HCT116 (cell line): ENCODE measurements around the gene FOXA2. TPM values are rescaled to one million over a fixed set of nuclear protein-coding genes. Genes with fewer than 3 reads are reported as not detected.

ENCODE experiments used
- ATAC-seq: fragments of 200-7000 bp; cut with Tn5 transposase; 2 replicates; pipeline ENCODE4 v1.9.1; 2020; ENCODE audit warnings: mild to moderate bottlenecking, moderate library complexity
- BruUV-seq: library from RNA; stranded (reverse); fragments of 400-500 nt; replicated peaks from 2 replicates; lab custom pipeline; 2021; lab: Mats Ljungman, UMichigan
- CTCF ChIA-PET: fragments of 300-600 bp; sonication (Branson Sonifier 250); formaldehyde crosslinking; loops from one replicate; lab custom pipeline; 2021; ENCODE audit warnings: antibody characterized with exemption; lab: Charles Lee
- POLR2A ChIA-PET: fragments of 300-600, 350-600 bp; sonication (Branson Sonifier 250); formaldehyde crosslinking; loops from one replicate; lab custom pipeline; 2021; ENCODE audit warnings: antibody characterized with exemption; lab: Charles Lee
- RAD21 ChIA-PET, 2 experiments: fragments of 300-600 bp; sonication (Branson Sonifier 250); formaldehyde crosslinking; loops; one replicate each; lab custom pipeline; 2023; ENCODE audit warnings: low total read pairs in 2 of 2; ENCODE audit not compliant: uncharacterized antibody in 2 of 2, unreplicated experiment in 2 of 2, low non-redundant PET in 1 of 2; lab: Charles Lee
- DNase-seq: peaks from one replicate; pipeline ENCODE4 v3.0.0-alpha.2; 2010; ENCODE audit warnings: low read depth, low spot score
- H2AFZ ChIP-seq: fragments of 200-600 bp; shearing (Covaris generic), sonication (generic); 2 replicates; pipeline ENCODE4 v1.6.1; 2017; ENCODE audit warnings: low read depth, mixed run types, mixed read lengths, antibody characterized with exemption, low read length; ENCODE audit not compliant: poor library complexity, severe bottlenecking
- H3K27ac ChIP-seq: 2 replicates; pipeline ENCODE4 v1.5.1; 2012; ENCODE audit warnings: low read depth, low read length
- H3K27me3 ChIP-seq: fragments of 200-600 bp; sonication (generic); 2 replicates; pipeline ENCODE4 v1.6.1; 2016; ENCODE audit warnings: mixed run types, low read length, mixed read lengths; ENCODE audit not compliant: insufficient read depth
- H3K36me3 ChIP-seq, 2 experiments: fragments of 200-500 bp in 1 of 2; fragments of 200-600 bp in 1 of 2; sonication (Bioruptor generic) in 1 of 2; sonication (generic) in 1 of 2; 2 replicates each; pipeline versions ENCODE4 v1.5.1 to v1.6.1; 2014 to 2016; ENCODE audit warnings: low read length in 2 of 2, inconsistent platforms in 1 of 2, mixed read lengths in 1 of 2, mixed run types in 1 of 2; ENCODE audit not compliant: insufficient read depth in 2 of 2, control insufficient read depth in 1 of 2
- H3K4me1 ChIP-seq, 2 experiments: fragments of 200-600 bp in 1 of 2; sonication (generic) in 1 of 2; 2 replicates each; pipeline versions ENCODE4 v1.5.1 to v1.6.1; 2012 to 2017; ENCODE audit warnings: low read length in 2 of 2, inconsistent platforms in 1 of 2, mild to moderate bottlenecking in 1 of 2, mixed read lengths in 1 of 2, mixed run types in 1 of 2, moderate library complexity in 1 of 2; ENCODE audit not compliant: insufficient read depth in 2 of 2, control insufficient read depth in 1 of 2
- H3K4me2 ChIP-seq: fragments of 200-600 bp; sonication (generic); 2 replicates; pipeline ENCODE4 v1.6.1; 2017; ENCODE audit warnings: mixed run types, low read length, mixed read lengths
- H3K4me3 ChIP-seq, 2 experiments: fragments of 200-600 bp in 1 of 2; sonication (generic) in 1 of 2; replicated peaks in 1 of 2; 2 replicates each; pipeline ENCODE4 v1.5.1; 2011 to 2016; ENCODE audit warnings: low read length in 2 of 2, control low read depth in 1 of 2, low read depth in 1 of 2, mild to moderate bottlenecking in 1 of 2, mixed read lengths in 1 of 2, mixed run types in 1 of 2
- H3K79me2 ChIP-seq: fragments of 200-600 bp; sonication (generic); 2 replicates; pipeline ENCODE4 v1.6.1; 2017; ENCODE audit warnings: mild to moderate bottlenecking, mixed run types, low read length, moderate library complexity, mixed read lengths; ENCODE audit not compliant: insufficient read depth
- H3K9ac ChIP-seq: fragments of 200-600 bp; sonication (generic); 2 replicates; pipeline ENCODE4 v1.6.1; 2016; ENCODE audit warnings: low read length, mixed read lengths
- H3K9me2 ChIP-seq: fragments of 200-600 bp; sonication (generic), shearing (Covaris generic); 2 replicates; pipeline ENCODE4 v1.6.1; 2017; ENCODE audit warnings: mixed run types, mild to moderate bottlenecking, moderate library complexity; ENCODE audit not compliant: insufficient read depth
- H3K9me3 ChIP-seq, 2 experiments: fragments of 200-500 bp in 1 of 2; fragments of 200-600 bp in 1 of 2; sonication (Bioruptor generic) in 1 of 2; sonication (generic) in 1 of 2; 2 replicates each; pipeline ENCODE4 v1.6.1; 2014 to 2017; ENCODE audit warnings: low read length in 2 of 2, mixed read lengths in 2 of 2, inconsistent platforms in 1 of 2, low read depth in 1 of 2, mild to moderate bottlenecking in 1 of 2, mixed run types in 1 of 2, moderate library complexity in 1 of 2; ENCODE audit not compliant: control insufficient read depth in 1 of 2, insufficient read depth in 1 of 2
- H4K20me1 ChIP-seq: fragments of 200-600 bp; sonication (generic), shearing (Covaris generic); 2 replicates; pipeline ENCODE4 v1.6.1; 2017; ENCODE audit warnings: mixed run types, mild to moderate bottlenecking, moderate library complexity; ENCODE audit not compliant: insufficient read depth
- ATF3 ChIP-seq: IDR thresholded peaks from 2 replicates; pipeline ENCODE4 v1.6.1; 2012
- CBX3 ChIP-seq: IDR thresholded peaks from 2 replicates; pipeline ENCODE4 v1.6.1; 2012; ENCODE audit warnings: low read depth
- CEBPB ChIP-seq: IDR thresholded peaks from 2 replicates; pipeline ENCODE4 v1.6.1; 2012; ENCODE audit warnings: low read depth
- CTCF ChIP-seq, 3 experiments: fragments of 200-600 bp in 1 of 3; sonication (generic) in 1 of 3; IDR thresholded peaks in 2 of 3; conservative IDR thresholded peaks in 1 of 3; 2 replicates each; pipeline ENCODE4 v1.5.1; 2012 to 2017; ENCODE audit warnings: low read depth in 2 of 3, low read length in 2 of 3, antibody characterized with exemption in 1 of 3, borderline replicate concordance in 1 of 3, control low read depth in 1 of 3, mild to moderate bottlenecking in 1 of 3, mixed read lengths in 1 of 3, mixed run types in 1 of 3, moderate library complexity in 1 of 3; ENCODE audit not compliant: insufficient read depth in 1 of 3
- EGR1 ChIP-seq: IDR thresholded peaks from 2 replicates; pipeline ENCODE4 v1.6.1; 2012; ENCODE audit warnings: low read depth
- ELF1 ChIP-seq: IDR thresholded peaks from 2 replicates; pipeline ENCODE4 v1.6.1; 2012; ENCODE audit warnings: low read depth, borderline replicate concordance
- EZH2 ChIP-seq: fragments of 200-600 bp; sonication (generic); IDR thresholded peaks from 2 replicates; pipeline ENCODE4 v1.6.1; 2017; ENCODE audit warnings: antibody characterized with exemption, mixed run types
- EZH2phosphoT487 ChIP-seq: fragments of 200-600 bp; IDR thresholded peaks from 2 replicates; pipeline ENCODE4 v1.6.1; 2018; ENCODE audit warnings: antibody characterized with exemption, borderline replicate concordance
- RAD21 ChIP-seq: IDR thresholded peaks from 2 replicates; pipeline ENCODE4 v1.6.1; 2012; ENCODE audit warnings: low read depth, mild to moderate bottlenecking
- REST ChIP-seq: IDR thresholded peaks from 2 replicates; pipeline ENCODE4 v1.6.1; 2012; ENCODE audit warnings: low read depth
- SIN3A ChIP-seq: IDR thresholded peaks from 2 replicates; pipeline ENCODE4 v1.6.1; 2012; ENCODE audit warnings: low read depth
- SP1 ChIP-seq: IDR thresholded peaks from 2 replicates; pipeline ENCODE4 v1.6.1; 2012; ENCODE audit warnings: low read depth
- TCF7L2 ChIP-seq: IDR thresholded peaks from 2 replicates; pipeline ENCODE4 v1.7.0; 2011; ENCODE audit warnings: borderline replicate concordance, inconsistent platforms; ENCODE audit not compliant: insufficient read depth, insufficient read length; ENCODE audit errors: extremely low read depth
- ZFX ChIP-seq: fragments of 450-650 bp; IDR thresholded peaks from 2 replicates; pipeline ENCODE4 v1.6.1; 2017
- ZNF274 ChIP-seq: fragments of 200-500 bp; sonication (Bioruptor generic); IDR thresholded peaks from 2 replicates; pipeline ENCODE4 v1.6.1; 2014; ENCODE audit warnings: mild to moderate bottlenecking, low read depth, low read length, inconsistent platforms
- intact Hi-C: fragments of 100-400 bp; cut with micrococcal nuclease; formaldehyde crosslinking; loops from 2 replicates; pipeline ENCODE4 v1.10.0; 2022
- total RNA-seq: library from RNA; stranded (reverse); gene quantifications from one replicate; pipeline ENCODE4 v1.2.1, GENCODE V29; 2021; ENCODE audit not compliant: unreplicated experiment
- TF ChIP-seq, protein P1 (sequence below): IDR thresholded peaks from 2 replicates; pipeline ENCODE4 v1.6.1; 2011; ENCODE audit warnings: mild to moderate bottlenecking, low read length, moderate library complexity; ENCODE audit not compliant: insufficient replicate concordance; ENCODE audit errors: extremely low read depth
- TF ChIP-seq, protein P2 (sequence below): IDR thresholded peaks from 2 replicates; pipeline ENCODE4 v1.6.1; 2012

FOXA2 gene
- total RNA-seq, 1 experiment from 2014 or later = 0.10 TPM

GRCh38 chr20:22576273-22576672 is 8.1 kb downstream of the FOXA2 start (continued):
- TF ChIP-seq EZH2phosphoT487 = no peak
- TF ChIP-seq SP1 = no peak
- TF ChIP-seq, protein P1, sequence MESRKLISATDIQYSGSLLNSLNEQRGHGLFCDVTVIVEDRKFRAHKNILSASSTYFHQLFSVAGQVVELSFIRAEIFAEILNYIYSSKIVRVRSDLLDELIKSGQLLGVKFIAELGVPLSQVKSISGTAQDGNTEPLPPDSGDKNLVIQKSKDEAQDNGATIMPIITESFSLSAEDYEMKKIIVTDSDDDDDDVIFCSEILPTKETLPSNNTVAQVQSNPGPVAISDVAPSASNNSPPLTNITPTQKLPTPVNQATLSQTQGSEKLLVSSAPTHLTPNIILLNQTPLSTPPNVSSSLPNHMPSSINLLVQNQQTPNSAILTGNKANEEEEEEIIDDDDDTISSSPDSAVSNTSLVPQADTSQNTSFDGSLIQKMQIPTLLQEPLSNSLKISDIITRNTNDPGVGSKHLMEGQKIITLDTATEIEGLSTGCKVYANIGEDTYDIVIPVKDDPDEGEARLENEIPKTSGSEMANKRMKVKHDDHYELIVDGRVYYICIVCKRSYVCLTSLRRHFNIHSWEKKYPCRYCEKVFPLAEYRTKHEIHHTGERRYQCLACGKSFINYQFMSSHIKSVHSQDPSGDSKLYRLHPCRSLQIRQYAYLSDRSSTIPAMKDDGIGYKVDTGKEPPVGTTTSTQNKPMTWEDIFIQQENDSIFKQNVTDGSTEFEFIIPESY = no peak
- no peak for TF ChIP-seq ZFX

- ChIA-PET POLR2A (no interaction called here), RAD21 (no interaction called here), CTCF (no interaction called here)
- no peaks in the 10 kb centered on the region for H3K9me3 ChIP-seq
- no peaks in the 10 kb centered on the region for H4K20me1 ChIP-seq
- no peaks in the 10 kb centered on the region for H3K9me2 ChIP-seq
- H3K4me3 ChIP-seq = no peak overlapping the region
- H3K4me2 ChIP-seq = no peak overlapping the region
- no TSS peak for BruUV-seq
- no peak for ATAC-seq
- no peak for TF ChIP-seq ATF3
- no peak for TF ChIP-seq TCF7L2
- no peak for TF ChIP-seq SP1
- no peak for TF ChIP-seq ELF1
- TF ChIP-seq, protein P2, sequence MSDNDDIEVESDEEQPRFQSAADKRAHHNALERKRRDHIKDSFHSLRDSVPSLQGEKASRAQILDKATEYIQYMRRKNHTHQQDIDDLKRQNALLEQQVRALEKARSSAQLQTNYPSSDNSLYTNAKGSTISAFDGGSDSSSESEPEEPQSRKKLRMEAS = no peak
- no peak for TF ChIP-seq CEBPB
- no peak for TF ChIP-seq RAD21
- TF ChIP-seq REST = no peak
- no peak for TF ChIP-seq EZH2
- TF ChIP-seq SIN3A = no peak
- TF ChIP-seq EZH2phosphoT487 = no peak
- TF ChIP-seq ZFX = no peak
- TF ChIP-seq ZNF274 = no peak
- TF ChIP-seq EGR1 = no peak
- TF ChIP-seq CBX3 = no peak
- TF ChIP-seq CTCF (IDR thresholded peaks at IDR 0.05 in 2 of 3, conservative IDR thresholded peaks at IDR 0.05 in 1 of 3; ENCODE audit: borderline replicate concordance in 1 of 3, insufficient read depth in 1 of 3, low read depth in 2 of 3, low read length in 2 of 3) = no peak
- no peak overlapping the region for H2AFZ ChIP-seq
- no peak overlapping the region for H3K27ac ChIP-seq
- H3K79me2 ChIP-seq = no peaks in the 10 kb centered on the region
- no peak overlapping the region for H3K9ac ChIP-seq
- no peaks in the 10 kb centered on the region for H3K36me3 ChIP-seq
- DNase-seq = no peak
- H3K27me3 ChIP-seq = no peaks in the 10 kb centered on the region
- intact Hi-C loops = no loop called here
- no peaks in the 10 kb centered on the region for H3K4me1 ChIP-seq
Observed at GRCh38 chr20:22575737-22576136, 8.6 kb downstream of the FOXA2 start.
